Cardiac muscle cell (in vitro differentiated cells and primary cell): Measurements from ENCODE around the gene ZNF319. TPM values are rescaled to one million over a fixed set of nuclear protein-coding genes. Genes with fewer than 3 reads are reported as not detected.
A peak's percentile ranks its signal among the peaks of the same experiment; 100 is the strongest.

Experiments used
- DNase-seq, 2 donors: peaks; one replicate each; pipeline versions ENCODE4 v3.0.0 to v3.0.0-alpha.2; 2010 to 2017; ENCODE audit warnings: low read depth in 1 of 2, low spot score in 1 of 2
- H3K27ac ChIP-seq: fragments of 200-600 bp; sonication (generic); 2 replicates; pipeline ENCODE4 v1.5.1; 2016
- H3K27me3 ChIP-seq: fragments of 200-600 bp; sonication (generic); 2 replicates; pipeline ENCODE4 v1.6.0; 2016; ENCODE audit warnings: control low read depth
- H3K36me3 ChIP-seq: fragments of 200-600 bp; sonication (generic); 2 replicates; pipeline ENCODE4 v1.5.1; 2016; ENCODE audit warnings: control low read depth
- H3K4me1 ChIP-seq: fragments of 200-600 bp; sonication (generic); 2 replicates; pipeline ENCODE4 v1.8.1; 2017; ENCODE audit warnings: low read depth, mild to moderate bottlenecking, mixed run types
- H3K4me3 ChIP-seq: fragments of 200-600 bp; sonication (generic); 2 replicates; pipeline ENCODE4 v1.5.1; 2016; ENCODE audit warnings: mild to moderate bottlenecking
- H3K9me3 ChIP-seq: fragments of 200-600 bp; sonication (generic); 2 replicates; pipeline ENCODE4 v1.5.1; 2017; ENCODE audit warnings: low read depth, mild to moderate bottlenecking, control low read depth
- CTCF ChIP-seq: IDR thresholded peaks from 2 replicates; pipeline ENCODE4 v1.5.1; 2012; ENCODE audit warnings: low read depth, mild to moderate bottlenecking, low read length
- polyA plus RNA-seq: library from polyadenylated mRNA; unstranded; fragments of >200 nt; fragmentation: Nextera tagmentation; extraction: Ambion mirVana; gene quantifications from 2 replicates; pipeline ENCODE4 v1.2.1, GENCODE V29; 2016
- total RNA-seq: library from RNA; depleted of rRNA; stranded (reverse); fragments of >200 nt; gene quantifications from 2 replicates; pipeline ENCODE4 v1.2.3, GENCODE V29; 2016

ZNF319 gene
- total and polyA plus RNA-seq, 2 experiments from 2014 or later: 12.3 to 12.4 TPM

DNA sequence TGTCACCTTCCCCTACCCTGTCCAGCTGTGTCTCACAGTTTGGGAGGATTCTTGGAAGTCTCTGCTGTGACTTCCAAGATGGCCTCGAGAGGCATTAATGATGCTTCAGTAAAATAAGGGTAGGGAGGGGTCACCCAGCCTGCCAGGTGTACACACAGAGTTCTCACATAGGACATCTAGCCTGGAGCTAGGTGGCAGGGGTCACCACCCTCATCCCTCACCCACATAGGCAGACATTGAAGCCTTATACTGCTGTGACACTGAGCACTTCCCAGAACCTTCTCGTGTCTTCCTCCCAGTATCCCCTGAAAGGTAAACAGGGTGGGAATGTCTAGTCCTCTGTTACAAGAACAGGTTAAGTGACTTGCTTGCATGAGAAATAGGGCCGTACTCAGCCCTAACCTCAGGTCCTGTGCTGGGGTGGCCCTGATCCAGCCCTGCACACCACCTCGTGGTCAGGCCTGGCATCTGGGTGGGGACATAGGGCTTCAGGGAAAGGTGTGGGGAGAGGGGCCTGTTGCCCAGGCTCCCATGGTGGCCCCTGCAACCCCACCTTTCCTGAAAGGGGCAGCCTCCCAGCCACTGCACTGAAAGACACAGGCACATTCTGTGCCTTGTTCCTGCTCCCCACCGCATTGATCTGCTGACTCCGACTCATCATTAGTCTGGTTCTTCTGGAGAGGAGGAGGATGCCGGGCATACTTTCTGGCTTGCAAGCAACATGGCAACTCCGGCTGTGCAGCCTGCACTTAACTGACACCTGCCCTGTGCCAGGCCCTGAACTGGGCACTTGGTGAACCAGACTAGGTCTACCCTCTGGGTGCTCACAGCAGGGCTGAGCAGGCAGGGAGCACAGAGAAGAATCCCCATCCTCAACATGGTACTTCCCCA, 21.4 kb upstream of the ZNF319 start:
- peak overlapping the region; percentile 31 for H3K27ac ChIP-seq
- H3K4me3 ChIP-seq: no peak overlapping the region
- no peak for TF ChIP-seq CTCF
- H3K27me3 ChIP-seq: no peaks in the 10 kb centered on the region
- H3K4me1 ChIP-seq: peaks cover 28% of the 10 kb centered on the region
- H3K9me3 ChIP-seq: no peaks in the 10 kb centered on the region
- no peaks in the 10 kb centered on the region for H3K36me3 ChIP-seq
- peak in 1 of 2 donors; percentile 22 for DNase-seq

GRCh38 chr16:58020628-58021521, 20.4 kb upstream of the ZNF319 start:
- H3K27ac ChIP-seq: peak overlapping the region; percentile 31
- H3K4me3 ChIP-seq: no peak overlapping the region
- peak; percentile 59 to 64 for DNase-seq
- no peaks in the 10 kb centered on the region for H3K9me3 ChIP-seq
- no peaks in the 10 kb centered on the region for H3K36me3 ChIP-seq
- H3K4me1 ChIP-seq: peaks cover 28% of the 10 kb centered on the region
- peak; percentile 79 for TF ChIP-seq CTCF
- no peaks in the 10 kb centered on the region for H3K27me3 ChIP-seq

GRCh38 chr16:58019866-58020538, 19.5 kb upstream of the ZNF319 start:
- Histone ChIP-seq H3K27me3 (no peaks in the 10 kb centered on the region), H3K9me3 (no peaks in the 10 kb centered on the region), H3K4me1 (peaks cover 27% of the 10 kb centered on the region), H3K36me3 (no peaks in the 10 kb centered on the region), H3K4me3 (no peak overlapping the region), H3K27ac (no peak overlapping the region)
- no peak for TF ChIP-seq CTCF
- DNase-seq: no peak

DNA sequence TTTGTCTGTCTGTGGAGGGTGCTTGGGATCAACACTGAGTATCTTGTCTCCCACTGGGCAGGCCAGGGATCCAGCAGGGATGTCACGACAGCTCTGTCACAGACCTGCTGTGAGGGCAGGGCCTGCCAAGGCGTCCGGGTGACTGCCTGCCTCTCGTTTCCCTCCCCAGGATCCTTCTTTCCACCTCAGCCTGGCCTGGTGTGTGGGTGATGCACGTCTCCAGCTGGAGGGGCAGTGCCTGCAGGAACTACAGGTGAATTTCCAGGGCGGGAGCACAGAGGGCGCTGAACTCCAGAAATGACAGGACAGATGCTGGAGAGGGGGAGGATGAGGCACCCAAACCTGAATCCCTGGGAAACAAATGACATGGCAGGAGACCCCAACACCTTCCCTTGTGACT, 18.3 kb upstream of the ZNF319 start:
- Histone ChIP-seq H3K27me3 (no peaks in the 10 kb centered on the region), H3K36me3 (no peaks in the 10 kb centered on the region), H3K4me3 (no peak overlapping the region), H3K4me1 (peaks cover 20% of the 10 kb centered on the region), H3K27ac (no peak overlapping the region), H3K9me3 (no peaks in the 10 kb centered on the region)
- no peak for DNase-seq
- no peak for TF ChIP-seq CTCF

- TF ChIP-seq CTCF: no peak
- Histone ChIP-seq H3K9me3 (no peaks in the 10 kb centered on the region), H3K27ac (no peak overlapping the region), H3K4me3 (no peak overlapping the region), H3K27me3 (no peaks in the 10 kb centered on the region), H3K36me3 (no peaks in the 10 kb centered on the region), H3K4me1 (peaks cover 26% of the 10 kb centered on the region)
- no peak for DNase-seq
These were observed 16.5 kb upstream of the ZNF319 start for GRCh38 chr16:58016840-58017446.
